NCI-H524 treated with DMSO at 0.1 percent for 48 hours (cell line): ENCODE data around the gene NHLH1.

ENCODE experiments used
- DNase-seq: peaks from one replicate; lab custom pipeline; 2025; lab: John Stamatoyannopoulos, UW

The NHLH1 gene

DNA sequence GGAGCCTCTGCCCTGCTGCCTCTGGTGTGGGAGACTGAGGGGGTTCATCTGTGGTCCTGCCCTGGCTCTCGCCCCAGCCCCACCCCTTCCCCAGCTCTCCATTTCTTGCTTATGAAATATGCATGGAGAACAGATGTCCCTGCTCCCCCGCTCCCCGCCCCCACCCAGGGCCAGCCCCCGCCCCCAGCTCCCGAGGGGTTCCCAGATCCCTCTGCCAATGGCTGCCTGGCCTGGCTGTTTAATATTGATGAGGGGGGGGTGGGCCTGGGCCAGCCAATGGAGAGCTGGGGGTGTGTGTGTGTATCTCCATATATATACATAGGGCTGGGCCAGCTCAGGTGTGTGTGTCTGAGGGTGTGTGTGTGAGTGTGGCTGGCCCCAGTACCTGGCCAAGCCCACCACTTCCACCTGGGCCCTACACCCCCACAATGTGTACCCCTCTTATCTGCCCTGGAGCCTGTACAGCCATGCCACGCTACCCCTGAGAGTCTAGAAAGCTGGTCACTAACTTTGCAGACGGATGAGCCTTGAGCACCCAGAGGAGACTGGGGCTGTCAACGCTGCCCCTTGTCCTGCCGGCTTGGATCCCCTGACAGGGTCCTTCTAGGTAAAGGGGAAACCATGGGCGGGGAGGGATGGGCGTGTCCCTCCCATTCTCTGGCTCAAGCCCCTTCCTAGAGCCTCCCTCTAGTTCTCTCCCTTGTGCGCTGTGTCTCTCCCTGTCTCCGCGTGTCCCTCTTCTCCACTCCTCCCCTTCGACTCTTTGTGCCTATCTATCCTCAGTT is at the start of gene NHLH1:
Gene NHLH1 (plus strand): TSS at position 341 of the 785 bp plus-strand sequence. CDS start 3,661 bp downstream, outside the sequence.
- peak; percentile 58 for DNase-seq

DNA sequence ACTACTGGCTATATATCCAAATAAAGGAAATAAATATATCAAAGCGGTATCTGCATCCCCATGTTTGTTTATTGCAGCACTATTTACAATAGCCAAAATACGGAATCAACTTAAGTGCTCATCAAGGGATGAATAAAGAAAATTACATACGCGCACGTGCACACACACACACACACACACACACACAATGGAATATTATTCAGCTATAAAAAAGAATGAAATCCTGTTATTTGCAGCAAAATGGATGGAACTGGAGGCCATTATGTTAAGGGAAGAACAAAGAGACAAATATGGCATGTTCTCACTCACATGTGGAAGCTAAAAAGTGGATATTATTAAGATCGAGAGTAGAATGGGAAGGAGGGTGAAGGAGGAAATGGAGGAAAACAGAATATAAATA is 44.0 kb upstream of the NHLH1 start:
- DNase-seq: no peak

DNA sequence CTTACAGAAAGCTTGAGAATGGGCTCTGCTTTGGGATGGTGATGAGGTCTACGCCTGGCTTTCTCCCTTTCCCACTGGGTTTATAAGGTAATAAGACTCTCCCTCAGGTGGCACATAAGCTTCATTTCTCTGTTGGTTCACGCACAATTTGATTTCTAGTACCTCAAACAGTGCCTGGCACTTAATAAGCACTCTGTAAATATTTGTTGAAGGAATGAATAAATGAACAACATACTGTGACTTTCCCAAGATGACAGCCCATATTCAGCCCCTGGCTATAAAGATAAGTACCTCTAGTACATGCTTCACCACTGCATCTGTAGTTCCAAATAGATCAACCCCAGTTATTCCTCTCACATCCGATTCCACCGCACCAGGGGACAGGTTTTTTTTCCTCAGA is 41.6 kb upstream of the NHLH1 start:
- no peak for DNase-seq

DNA sequence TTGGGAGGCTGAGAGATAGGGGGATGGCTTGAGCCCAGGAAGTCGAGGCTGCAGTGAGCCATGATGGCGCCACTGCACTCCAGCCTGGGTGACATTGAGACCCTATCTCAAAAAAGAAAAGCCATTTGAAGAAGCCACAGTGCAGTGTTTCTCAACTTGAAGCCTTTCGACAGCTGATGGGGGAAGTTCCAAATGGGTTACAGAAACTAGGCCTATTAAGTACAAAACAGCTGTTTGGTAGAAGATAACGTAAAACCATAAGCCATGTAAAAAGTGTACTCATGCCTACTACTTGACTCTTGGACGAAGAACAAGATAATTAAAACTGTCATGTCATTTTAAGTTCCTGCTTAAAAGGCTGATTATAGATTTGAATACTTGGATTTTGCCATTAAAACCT is 40.5 kb upstream of the NHLH1 start:
- no peak for DNase-seq

DNA sequence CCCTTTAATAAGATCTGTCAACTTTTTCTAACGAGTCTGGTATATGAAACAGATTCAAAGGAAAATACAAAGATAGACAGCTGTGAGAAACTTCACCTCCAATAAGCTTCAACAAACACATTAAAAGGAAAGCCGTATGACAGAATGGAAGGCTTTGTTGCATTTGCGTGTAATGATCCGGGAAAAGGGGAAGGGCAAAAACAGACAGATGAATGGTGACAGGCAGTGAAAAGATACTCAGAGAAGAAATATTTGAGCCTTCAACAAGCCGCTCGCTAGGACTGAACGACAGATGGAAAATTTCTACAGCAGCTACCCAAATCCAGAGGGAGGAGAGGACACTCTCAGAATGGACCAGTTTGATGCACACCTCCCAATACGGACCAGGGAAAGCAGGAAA is 38.7 kb upstream of the NHLH1 start:
- no peak for DNase-seq

DNA sequence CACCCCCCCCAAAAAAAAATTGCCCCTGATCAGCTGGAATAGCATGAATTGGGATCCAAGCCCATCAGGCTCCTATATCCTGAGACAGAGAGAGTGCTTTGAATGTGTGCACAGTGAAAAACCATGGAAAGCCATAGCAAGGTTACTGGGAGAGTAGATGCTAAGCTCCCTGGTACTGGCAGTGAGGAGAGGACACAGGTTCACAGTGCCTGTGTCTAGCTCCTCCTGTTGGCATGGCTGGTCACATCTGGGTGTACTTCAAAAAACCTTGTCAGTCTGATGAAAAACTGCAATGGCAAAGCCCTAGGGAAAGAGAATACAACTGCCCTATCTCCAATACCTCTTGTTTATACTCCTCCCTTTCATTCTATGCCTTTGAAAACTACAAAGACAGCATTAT is 36.8 kb upstream of the NHLH1 start:
- DNase-seq: no peak

DNA sequence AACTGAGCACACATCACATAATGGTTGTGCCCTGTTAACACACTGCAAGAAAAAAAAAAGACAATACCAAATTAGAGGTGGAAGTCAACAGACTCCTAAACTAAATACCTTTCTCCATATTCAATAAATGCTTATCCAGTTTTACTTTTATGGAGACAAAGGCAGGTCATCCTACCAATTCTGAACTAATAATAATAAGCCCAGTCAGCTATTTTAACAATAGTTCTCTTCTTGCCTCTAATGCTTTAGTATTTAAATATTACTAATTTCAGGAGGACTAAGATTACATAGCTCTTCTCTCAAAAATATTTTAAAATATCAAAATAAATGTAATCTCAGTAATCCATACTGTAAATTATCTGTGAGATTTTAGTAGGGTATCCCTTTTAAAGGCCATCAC is 34.4 kb upstream of the NHLH1 start:
- no peak for DNase-seq

DNA sequence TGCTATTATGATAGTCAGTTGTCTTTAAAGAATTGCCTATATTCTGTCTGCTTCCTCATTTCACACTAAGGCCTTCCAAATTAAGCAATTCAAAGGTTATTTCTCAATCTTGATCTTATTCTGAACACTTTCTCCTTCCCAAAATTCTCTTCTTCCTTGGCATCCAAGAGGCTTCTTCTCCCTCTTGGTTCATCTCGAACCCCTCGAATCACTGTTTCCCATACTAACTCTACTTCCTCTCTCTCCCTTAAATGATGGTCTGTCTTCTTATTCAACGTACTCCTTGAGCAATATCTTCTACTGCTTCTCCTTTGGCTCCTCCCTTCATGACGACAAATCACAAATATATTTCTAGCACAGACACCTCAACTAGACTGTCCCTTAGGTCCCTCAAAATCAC is 28.3 kb upstream of the NHLH1 start:
- no peak for DNase-seq

DNA sequence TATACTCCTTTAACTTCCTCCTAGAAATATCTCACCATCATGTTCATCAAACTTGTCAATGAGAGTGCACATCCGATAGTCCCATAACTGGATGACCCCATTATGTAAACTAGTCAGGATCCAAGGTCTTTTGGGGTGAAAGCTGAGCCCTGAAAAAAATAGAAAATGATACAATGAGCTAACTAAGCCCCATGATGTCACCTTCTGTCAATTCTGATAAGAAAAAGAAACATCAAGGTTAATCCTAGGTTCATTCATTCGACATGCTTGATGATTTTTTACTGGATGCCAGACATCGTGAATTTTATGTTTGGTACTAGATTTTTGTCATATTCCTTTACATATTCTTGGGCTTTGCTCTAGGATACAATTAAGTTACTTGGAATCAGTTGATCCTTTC is 26.7 kb upstream of the NHLH1 start:
- DNase-seq: no peak

DNA sequence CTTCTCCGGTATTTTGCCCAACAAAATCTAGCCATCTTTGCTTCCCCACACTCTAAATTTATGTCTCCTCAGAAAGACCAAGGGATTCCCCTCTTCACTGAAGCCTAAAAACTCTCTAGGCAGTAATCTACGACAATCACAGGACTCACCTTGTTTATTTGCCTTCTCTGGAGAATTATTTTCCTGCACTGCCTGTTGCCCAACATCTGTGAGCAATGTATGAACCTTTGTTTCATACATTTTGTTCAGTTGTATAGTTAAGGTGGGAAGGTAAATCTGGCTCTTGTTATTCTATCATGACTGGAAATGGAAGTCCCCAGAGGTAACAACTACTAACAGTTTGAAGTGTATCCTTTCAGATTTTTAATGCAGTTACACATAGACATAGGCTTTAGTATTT is 26.0 kb upstream of the NHLH1 start:
- no peak for DNase-seq

DNA sequence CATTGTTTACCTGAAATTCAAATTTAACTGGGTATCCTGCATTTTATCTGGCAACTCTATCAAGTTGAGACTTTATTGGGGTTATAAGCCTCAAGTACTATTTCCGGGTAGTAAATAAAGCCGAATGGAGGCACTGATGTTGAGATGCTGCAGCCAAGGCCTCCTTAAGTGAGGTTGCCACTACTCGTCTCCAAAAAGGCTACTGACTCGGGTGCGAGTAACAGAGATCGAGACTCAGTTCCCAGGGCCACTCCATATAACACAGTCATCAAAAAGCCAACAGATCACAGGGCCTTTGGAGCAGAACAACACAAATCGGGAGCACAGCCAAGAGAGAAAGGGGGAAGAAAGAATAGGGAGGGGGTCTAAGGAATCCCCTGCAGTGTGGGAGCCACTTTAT is 24.3 kb upstream of the NHLH1 start:
- DNase-seq: no peak

DNA sequence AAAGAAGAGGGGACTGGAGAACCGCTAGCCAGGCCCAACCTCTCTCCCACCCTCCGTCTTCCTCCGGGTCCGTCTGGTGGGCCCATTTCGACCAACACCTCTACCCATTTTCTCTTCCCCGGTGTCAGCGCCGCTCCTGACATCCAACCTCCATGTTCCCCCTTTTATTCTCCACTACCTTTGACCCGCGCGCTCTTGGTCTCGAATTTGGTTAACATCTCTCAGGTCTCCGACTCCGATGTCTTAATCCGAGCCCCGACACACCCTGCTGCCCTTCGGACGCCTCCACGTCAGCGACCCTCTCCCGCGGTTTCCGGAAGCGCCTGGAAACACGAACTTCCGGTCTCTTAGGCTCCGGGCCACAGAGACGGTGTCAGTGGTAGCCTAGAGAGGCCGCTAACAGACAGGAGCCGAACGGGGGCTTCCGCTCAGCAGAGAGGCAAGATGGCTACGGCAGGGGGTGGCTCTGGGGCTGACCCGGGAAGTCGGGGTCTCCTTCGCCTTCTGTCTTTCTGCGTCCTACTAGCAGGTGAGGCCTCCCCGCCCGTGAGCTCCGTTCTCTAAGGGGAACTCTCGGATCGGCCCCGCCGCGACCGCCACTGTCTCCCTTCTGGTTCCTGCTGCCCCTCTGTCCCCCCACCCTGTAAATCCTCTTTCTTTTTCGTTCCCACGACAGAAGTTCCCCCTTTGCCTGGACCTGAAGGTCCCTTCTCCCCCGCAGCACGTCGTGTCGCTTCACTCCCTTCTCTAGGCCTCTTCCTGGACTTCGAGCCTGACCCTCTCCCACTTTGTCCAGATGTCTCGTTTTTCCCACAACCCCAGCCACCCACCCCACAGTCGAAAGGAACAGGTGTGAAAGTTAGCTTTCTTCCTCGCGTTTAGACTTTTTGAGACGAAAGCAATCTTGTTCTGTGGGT is 23.7 kb upstream of the NHLH1 start, which contains the start of the genes COPA and NCSTN:
Gene COPA (minus strand): TSS at position 298 of the 917 bp plus-strand sequence. CDS start 80 bp downstream, at position 218.
Gene NCSTN (plus strand): TSS at position 431 of the 917 bp plus-strand sequence. CDS start 14 bp downstream, at position 445.
- DNase-seq: peak; percentile 54

DNA sequence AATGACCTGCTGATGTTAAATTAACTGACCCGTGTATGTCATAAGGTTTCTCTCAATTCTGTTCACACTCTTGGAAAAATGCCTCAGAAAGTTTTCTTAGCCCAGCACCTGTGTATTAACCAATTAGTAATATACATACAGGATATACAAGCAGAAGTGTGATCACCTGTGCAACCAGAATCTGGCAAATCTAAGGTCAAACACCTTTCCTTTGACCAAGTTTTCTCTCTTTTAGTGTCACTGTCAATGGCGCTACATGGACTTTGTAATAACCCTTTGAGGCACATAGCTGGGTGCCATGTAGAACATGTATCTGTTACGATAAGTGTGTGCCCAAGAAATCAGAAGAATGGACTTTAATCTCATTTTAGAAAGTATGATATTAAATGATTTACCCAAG is 22.6 kb upstream of the NHLH1 start:
- DNase-seq: no peak

DNA sequence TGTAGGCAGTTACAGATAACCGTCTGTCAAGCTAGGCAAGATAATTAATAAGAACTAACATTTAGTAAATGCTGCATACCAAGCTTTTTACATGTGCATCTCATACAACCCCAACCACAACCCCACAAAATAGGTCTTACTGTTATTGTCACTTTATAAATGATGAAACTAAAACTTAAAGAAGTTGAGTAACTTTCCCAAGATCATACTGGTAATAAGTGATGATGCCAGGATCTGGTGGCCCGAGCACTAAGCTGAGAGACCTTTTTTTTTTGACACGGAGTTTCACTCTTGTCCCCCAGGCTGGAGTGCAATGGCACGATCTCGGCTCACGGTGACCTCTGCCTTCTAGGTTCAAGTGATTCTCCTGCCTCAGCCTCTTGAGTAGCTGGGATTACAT is 21.9 kb upstream of the NHLH1 start:
- no peak for DNase-seq

DNA sequence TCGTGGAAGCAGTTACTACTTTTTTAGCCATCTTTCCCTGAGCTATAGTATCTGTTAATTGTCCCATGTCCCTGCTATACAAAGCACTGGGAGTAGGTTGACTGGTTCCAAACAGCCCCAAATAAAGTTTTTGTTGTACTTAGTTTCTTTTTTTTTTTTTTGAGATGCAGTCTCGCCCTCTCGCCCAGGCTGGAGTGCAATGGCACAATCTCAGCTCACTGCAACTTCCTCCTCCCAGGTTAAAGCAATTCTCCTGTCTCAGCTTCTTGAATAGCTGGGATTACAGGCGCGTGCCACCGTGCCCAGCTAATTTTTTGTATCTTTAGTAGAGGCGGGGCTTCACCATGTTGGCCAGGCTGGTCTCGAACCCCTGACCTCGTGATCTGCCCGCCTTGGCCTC is 20.4 kb upstream of the NHLH1 start:
- no peak for DNase-seq

DNA sequence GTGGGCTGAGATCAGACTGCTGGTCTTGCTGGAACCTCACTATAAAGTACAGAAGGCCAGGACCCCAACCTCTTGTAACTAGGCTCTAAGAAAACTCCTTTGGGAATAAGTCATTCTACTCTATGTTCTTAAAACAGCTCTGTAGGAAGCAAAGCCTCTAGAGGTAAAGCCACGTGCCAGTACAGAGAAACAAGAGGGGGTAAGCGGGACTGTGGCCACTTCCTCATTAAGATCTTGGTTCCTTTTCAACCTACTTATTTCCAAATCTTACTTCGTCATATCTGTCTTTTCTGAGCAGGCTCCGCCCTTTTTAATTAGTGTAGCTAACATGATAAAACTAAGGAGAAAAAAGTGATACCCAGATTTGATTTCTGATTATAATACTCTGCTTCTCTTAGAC is 19.9 kb upstream of the NHLH1 start:
- DNase-seq: no peak

DNA sequence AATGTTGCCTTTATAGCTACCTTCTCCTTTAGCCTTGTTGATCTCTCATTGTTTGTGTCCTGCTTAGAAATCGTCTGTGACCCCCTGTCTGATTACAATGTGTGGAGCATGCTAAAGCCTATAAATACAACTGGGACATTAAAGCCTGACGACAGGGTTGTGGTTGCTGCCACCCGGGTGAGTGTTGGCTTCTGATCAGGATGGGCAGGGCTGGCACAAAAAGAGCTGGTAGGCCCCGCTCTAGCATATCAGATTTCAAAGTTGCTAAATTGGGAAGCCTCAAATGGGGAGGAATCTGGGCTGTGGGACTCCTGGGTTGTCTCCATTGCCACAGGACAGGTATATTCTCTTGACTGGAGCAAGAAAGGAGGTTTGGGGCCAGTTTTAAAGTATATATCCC is 15.2 kb upstream of the NHLH1 start:
- no peak for DNase-seq

DNA sequence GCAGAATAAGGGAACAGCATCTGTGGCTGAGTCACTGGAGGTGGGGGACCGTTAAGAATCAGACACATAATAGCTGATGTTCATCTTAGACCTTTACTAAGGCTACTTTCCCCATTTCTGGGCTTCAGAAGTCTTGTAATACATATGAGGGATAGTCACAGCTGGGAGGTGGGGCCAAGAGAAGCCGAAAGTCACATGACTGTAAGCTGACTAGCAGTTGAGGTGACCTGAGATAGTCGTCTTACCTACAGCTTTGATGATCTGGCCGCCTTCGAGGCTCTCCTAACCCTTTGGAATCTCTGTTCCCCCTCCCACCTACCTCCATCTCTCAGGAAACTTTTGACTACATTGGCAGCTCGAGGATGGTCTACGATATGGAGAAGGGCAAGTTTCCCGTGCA is 14.3 kb upstream of the NHLH1 start:
- DNase-seq: no peak

DNA sequence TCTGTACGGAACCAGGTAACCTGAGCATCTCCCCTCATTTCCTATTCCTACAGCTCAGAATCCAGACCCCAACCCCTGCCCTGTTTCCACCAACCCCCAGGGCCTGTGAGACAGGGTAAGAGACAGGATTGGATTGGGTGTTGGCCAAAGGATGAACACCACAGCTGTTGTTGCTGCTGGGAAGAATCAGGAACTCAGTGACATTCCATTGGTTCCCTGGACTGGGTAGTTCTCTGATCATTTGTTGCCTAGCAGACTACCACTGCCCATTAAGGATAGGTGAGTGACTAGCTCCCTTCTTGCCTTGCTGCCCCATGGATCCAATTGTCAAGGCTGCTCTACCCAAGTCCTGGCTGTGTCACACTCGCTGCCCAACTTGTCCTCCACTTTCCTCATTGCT is 13.6 kb upstream of the NHLH1 start:
- no peak for DNase-seq

DNA sequence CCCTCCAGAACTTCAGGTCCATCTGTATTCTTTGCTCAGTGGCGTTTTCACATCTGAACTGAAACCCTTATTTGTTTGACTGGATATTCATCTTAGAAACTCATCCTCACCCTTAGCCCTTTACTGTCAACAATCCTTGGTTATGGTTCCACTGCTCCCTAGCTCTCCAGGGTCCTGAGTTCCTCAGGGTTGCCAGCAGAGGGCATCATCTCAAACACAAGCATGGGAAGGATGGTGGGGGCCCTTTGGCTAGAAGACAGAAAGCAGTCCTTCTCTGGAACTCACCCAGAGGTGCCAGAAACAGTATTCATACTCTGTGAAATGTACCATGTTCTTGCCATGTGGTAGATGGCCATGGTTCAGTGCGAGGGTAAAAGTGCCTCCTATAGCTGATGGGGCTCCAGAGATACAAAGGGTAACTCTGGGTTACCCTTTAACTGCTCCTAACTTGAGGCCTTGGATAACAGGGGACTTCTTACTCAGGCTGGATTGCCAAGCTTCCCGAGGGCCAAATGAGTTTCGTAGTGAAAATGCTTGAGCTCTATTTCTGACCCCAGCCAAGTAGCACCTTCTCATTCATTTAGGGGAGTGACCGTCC is 12.4 kb upstream of the NHLH1 start:
- DNase-seq: no peak

DNA sequence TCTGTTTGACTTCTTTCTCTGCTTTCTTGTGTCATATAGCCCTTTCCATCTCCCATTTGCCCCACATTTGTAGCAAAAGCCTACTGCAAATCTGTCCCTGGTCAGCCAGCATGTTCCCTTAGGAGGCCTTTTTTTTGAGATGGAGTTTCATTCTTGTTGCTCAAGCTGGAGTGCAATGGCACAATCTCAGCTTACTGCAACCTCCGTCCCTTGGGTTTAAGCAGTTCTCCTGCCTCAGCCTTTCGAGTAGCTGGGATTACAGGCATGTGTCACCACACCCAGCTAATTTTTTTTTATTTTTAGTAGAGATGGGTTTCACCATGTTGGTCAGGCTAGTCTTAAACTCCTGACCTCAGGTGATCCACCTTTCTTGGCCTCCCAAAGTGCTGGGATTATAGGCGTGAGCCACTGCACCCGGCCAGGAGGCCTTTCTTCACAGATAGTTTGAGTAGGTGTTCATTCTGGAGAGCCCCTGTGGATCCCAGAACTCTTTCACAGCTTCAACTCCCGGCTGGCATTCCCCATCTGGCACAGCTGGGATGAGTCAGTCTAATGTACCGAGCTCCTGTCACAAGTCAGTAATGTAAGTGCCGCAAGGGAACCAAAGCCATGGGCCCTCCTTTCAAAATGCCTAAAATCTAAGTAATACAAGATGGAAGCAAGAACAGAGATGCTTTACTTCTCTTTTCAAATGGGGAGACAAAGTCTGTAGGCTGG is 9.4 kb upstream of the NHLH1 start:
- no peak for DNase-seq

DNA sequence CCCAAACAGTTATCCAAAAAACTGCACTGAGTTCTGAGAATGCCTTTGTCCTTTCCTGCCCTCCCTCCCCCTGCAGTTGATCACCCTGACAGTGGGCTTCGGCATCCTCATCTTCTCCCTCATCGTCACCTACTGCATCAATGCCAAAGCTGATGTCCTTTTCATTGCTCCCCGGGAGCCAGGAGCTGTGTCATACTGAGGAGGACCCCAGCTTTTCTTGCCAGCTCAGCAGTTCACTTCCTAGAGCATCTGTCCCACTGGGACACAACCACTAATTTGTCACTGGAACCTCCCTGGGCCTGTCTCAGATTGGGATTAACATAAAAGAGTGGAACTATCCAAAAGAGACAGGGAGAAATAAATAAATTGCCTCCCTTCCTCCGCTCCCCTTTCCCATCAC is 8.8 kb upstream of the NHLH1 start:
- DNase-seq: no peak
